Central memory CD8-positive, alpha-beta T cell (primary cell): ENCODE data around the gene PALLD.

ENCODE experiments used
- ATAC-seq: fragments of 150-1000 bp; cut with Tn5 transposase; replicated peaks from 2 replicates; pipeline ENCODE4 v1.10.0; 2022; ENCODE audit warnings: mild to moderate bottlenecking, moderate FRiP score, moderate number of reproducible peaks; ENCODE audit not compliant: poor library complexity, severe bottlenecking; ENCODE audit errors: extremely low read depth
- DNase-seq, 2 donors: peaks; one replicate each; pipeline ENCODE4 v3.0.0; 2021; ENCODE audit warnings: low spot score in 2 of 2
- H3K27ac Mint-ChIP-seq: one replicate; pipeline ENCODE4 v1.8.0; 2022; ENCODE audit warnings: low read depth, mild to moderate bottlenecking, moderate library complexity, mixed read lengths
- H3K27me3 Mint-ChIP-seq: one replicate; pipeline ENCODE4 v1.8.0; 2022; ENCODE audit warnings: mixed read lengths
- H3K36me3 Mint-ChIP-seq: one replicate; pipeline ENCODE4 v1.8.0; 2022; ENCODE audit warnings: mild to moderate bottlenecking, moderate library complexity, mixed read lengths; ENCODE audit not compliant: insufficient read depth
- H3K4me1 Mint-ChIP-seq: one replicate; pipeline ENCODE4 v1.8.0; 2022; ENCODE audit warnings: mixed read lengths
- H3K4me3 Mint-ChIP-seq: one replicate; pipeline ENCODE4 v1.8.0; 2022; ENCODE audit warnings: mild to moderate bottlenecking, moderate library complexity, mixed read lengths
- H3K9me3 Mint-ChIP-seq: one replicate; pipeline ENCODE4 v1.8.0; 2022; ENCODE audit warnings: mixed read lengths

PALLD gene

GRCh38 chr4:168615294-168616065, 118.6 kb downstream of the PALLD start:
- ATAC-seq (no peak), DNase-seq (no peak)
- Mint-ChIP-seq H3K4me3 (no peak overlapping the region), H3K36me3 (no peaks in the 10 kb centered on the region), H3K27ac (no peak overlapping the region), H3K9me3 (no peaks in the 10 kb centered on the region), H3K4me1 (no peaks in the 10 kb centered on the region), H3K27me3 (peaks cover 27% of the 10 kb centered on the region)

DNA sequence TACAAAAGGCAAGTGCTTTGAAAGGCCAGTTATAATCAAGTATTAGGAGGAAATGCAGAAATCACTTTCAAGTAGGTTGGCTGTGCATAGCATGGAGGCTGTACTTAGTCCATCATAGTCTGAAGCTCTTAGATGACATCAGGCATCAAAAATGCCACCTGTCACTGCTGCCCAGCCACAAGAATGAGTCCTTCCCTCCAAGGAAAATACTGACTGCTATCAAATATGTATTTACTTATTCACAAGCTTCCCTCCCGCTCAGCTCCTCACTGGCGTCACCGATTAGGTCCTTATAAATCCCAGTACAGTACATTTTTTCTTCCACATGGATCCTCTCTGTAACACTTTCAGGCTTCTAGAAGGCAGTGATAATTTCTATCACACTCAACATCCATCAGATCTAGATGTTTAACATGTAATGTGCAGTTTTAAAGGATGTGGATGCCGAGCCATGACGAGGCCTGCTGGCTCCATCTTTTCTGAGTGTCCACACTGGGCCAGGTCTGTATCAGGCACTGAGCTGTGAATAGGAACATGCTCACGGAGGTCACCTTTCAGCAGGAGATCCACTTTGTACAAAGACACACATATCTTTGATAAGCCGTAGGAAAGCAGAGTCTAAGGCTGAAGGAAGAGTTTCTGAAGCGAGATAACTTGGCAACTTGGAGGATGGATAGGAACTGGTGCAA, 121.9 kb downstream of the PALLD start:
- ATAC-seq (no peak), DNase-seq (no peak)
- Mint-ChIP-seq H3K27me3 (peaks cover 46% of the 10 kb centered on the region), H3K4me1 (no peaks in the 10 kb centered on the region), H3K4me3 (no peak overlapping the region), H3K36me3 (peaks cover 2% of the 10 kb centered on the region), H3K27ac (no peak overlapping the region), H3K9me3 (no peaks in the 10 kb centered on the region)

GRCh38 chr4:168619266-168619631, 122.4 kb downstream of the PALLD start:
- no peaks in the 10 kb centered on the region for H3K9me3 Mint-ChIP-seq
- ATAC-seq, result no peak

DNA sequence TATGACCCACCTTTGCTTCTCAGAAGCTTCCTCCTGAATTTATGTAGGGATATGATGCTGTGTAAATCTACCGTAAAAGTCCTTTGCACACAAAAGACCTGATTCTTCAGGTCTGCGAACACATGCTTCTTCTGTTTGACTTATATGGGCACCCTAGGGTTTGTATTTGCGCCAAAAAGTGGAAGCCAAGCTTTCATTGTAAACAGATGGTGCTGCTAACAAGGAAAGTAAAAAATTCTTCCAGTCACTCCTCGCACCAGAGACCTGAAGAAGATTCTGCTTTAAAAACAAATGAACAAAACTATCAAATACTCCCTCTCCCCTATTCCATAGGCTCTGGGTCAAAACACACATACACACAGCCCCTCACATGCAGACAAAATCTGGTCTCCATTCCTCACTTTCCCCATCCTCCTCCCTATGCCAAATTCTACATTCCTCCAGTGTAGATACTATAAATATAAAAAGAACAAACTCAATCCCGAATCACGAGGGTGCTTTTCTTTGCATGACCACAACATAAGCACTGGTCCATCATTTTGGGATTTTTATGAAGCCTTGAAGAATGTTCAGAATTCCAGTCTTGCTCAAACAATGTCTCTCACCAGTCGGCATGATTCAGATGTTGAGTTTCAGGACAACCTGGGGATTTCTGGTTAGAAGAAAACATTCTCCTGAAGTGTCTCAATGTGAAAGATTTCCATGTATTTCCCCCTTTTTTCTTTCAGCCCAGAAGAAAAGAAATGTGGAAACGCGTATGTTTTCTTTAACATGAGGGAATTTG, 125.1 kb downstream of the PALLD start:
- Mint-ChIP-seq H3K9me3 (no peaks in the 10 kb centered on the region), H3K27ac (no peak overlapping the region), H3K4me1 (no peaks in the 10 kb centered on the region), H3K4me3 (no peak overlapping the region), H3K36me3 (peaks cover 2% of the 10 kb centered on the region), H3K27me3 (peaks cover 57% of the 10 kb centered on the region)
- no peak for DNase-seq
- no peak for ATAC-seq

More at GRCh38 chr4:168619266-168619631, 122.4 kb downstream of the PALLD start:
- H3K4me3 Mint-ChIP-seq, result no peak overlapping the region
- DNase-seq, result no peak
- no peaks in the 10 kb centered on the region for H3K4me1 Mint-ChIP-seq
- no peak overlapping the region for H3K27ac Mint-ChIP-seq
- peaks cover 52% of the 10 kb centered on the region for H3K27me3 Mint-ChIP-seq
- peaks cover 2% of the 10 kb centered on the region for H3K36me3 Mint-ChIP-seq

DNA sequence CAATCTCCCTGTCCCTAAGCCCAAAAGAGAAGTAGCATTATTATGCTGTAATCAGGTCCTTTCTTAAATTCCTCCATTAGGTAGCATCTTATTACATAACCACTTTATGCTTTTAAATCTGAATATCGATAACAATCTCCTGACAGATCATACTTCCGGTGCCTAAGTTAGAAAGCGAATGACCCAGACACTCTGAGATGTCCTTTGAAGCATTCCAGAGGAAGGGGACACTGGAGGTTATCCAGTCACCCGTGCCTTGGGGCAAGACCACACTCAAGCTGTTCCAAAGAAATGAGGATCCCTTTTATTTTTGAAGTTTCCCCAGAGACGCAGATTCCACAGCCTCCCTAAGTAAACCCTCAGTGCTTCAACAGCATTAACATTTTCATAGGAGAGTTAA, 125.7 kb downstream of the PALLD start:
- Mint-ChIP-seq H3K36me3 (peaks cover 2% of the 10 kb centered on the region), H3K4me3 (no peak overlapping the region), H3K9me3 (no peaks in the 10 kb centered on the region), H3K27me3 (peaks cover 57% of the 10 kb centered on the region), H3K4me1 (no peaks in the 10 kb centered on the region), H3K27ac (no peak overlapping the region)
- no peak for ATAC-seq
- no peak for DNase-seq

DNA sequence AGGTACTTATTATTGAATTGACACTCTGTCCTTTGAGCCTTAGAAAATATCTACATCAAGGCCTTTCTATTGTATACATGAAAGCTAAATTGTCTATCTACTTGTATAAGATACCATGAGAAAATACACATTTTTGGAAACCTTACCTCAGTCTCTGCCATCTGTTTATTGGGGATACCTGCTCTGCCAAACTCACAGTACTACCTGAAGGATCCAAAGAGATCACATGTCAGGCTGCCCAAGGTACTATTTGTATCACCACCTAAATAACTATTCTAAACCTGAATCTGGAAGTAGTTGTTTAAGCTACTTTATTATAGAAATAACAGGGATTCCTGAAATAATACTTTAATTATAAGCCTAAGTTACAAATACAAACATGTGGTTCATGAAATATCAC, 126.2 kb downstream of the PALLD start:
- ATAC-seq, result no peak
- Mint-ChIP-seq H3K27ac (no peak overlapping the region), H3K9me3 (no peaks in the 10 kb centered on the region), H3K4me3 (no peak overlapping the region), H3K27me3 (peaks cover 59% of the 10 kb centered on the region), H3K4me1 (no peaks in the 10 kb centered on the region), H3K36me3 (peaks cover 2% of the 10 kb centered on the region)
- no peak for DNase-seq

GRCh38 chr4:168623484-168623883, 126.6 kb downstream of the PALLD start:
- peaks cover 61% of the 10 kb centered on the region for H3K27me3 Mint-ChIP-seq
- no peak overlapping the region for H3K27ac Mint-ChIP-seq
- ATAC-seq (no peak), DNase-seq (no peak)
- H3K36me3 Mint-ChIP-seq, result peaks cover 2% of the 10 kb centered on the region
- H3K4me3 Mint-ChIP-seq, result no peak overlapping the region
- H3K9me3 Mint-ChIP-seq, result no peaks in the 10 kb centered on the region
- H3K4me1 Mint-ChIP-seq, result no peaks in the 10 kb centered on the region

- Mint-ChIP-seq H3K9me3 (no peaks in the 10 kb centered on the region), H3K36me3 (peaks cover 2% of the 10 kb centered on the region), H3K27me3 (peaks cover 70% of the 10 kb centered on the region), H3K27ac (no peak overlapping the region), H3K4me3 (no peak overlapping the region), H3K4me1 (no peaks in the 10 kb centered on the region)
- ATAC-seq, result no peak
- DNase-seq, result no peak
These were observed 131.4 kb downstream of the PALLD start for GRCh38 chr4:168628251-168628650.

GRCh38 chr4:168629566-168629965, 132.7 kb downstream of the PALLD start:
- DNase-seq (no peak), ATAC-seq (no peak)
- H3K27ac Mint-ChIP-seq, result no peak overlapping the region
- H3K36me3 Mint-ChIP-seq, result peaks cover 2% of the 10 kb centered on the region
- H3K4me1 Mint-ChIP-seq, result no peaks in the 10 kb centered on the region
- no peaks in the 10 kb centered on the region for H3K9me3 Mint-ChIP-seq
- peaks cover 70% of the 10 kb centered on the region for H3K27me3 Mint-ChIP-seq
- no peak overlapping the region for H3K4me3 Mint-ChIP-seq

- Mint-ChIP-seq H3K9me3 (no peaks in the 10 kb centered on the region), H3K4me1 (no peaks in the 10 kb centered on the region), H3K27ac (no peak overlapping the region), H3K36me3 (peaks cover 2% of the 10 kb centered on the region), H3K4me3 (no peak overlapping the region), H3K27me3 (peaks cover 78% of the 10 kb centered on the region)
- ATAC-seq (no peak), DNase-seq (no peak)
These were observed 133.8 kb downstream of the PALLD start for GRCh38 chr4:168630445-168631187.

DNA sequence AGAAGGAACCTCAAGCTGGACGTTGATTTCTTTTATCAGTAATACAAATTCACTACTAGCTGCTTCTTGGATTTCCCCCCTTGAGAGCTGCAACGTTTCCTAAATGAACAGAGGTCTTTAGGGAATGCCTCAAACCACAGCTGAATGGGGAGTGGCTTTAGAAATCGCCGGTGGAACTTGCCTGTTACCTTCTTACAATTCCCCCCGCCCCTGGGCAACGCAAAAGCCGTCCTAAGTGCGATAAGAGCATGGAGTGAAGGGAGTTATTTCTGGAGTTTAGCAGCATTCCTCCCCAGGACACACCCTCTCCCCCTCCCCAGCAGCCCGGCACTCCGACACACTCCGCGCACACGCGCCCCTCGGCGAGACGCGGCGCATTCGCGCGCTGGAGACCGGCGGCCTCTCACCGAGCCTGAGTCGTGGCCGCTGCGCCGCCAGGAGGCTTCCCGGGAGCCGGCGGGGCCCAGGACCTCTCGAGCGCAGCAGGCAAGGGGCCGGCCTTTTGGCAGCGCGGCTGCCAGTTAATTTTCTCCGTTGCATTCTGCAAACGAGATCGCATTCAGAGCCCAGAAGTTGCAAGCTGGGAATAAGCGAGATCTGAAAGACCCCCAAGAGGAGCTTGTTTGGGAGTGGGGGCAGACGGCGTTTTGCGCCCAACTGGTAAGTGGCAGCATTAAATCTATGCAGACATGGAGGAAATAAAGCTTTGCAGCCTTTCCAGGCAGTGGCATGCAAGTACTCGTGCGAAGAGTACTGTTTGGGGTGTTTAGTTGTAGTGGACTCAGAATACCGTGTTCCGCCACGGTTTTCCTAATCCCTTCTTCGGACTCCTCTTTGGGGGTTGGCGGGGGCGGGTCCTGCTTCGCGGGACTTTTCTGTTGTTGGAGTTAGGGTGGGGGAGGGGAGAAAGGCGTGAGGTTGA, 134.7 kb downstream of the PALLD start:
- H3K27ac Mint-ChIP-seq, result no peak overlapping the region
- H3K27me3 Mint-ChIP-seq, result peaks cover 87% of the 10 kb centered on the region
- no peaks in the 10 kb centered on the region for H3K4me1 Mint-ChIP-seq
- peaks cover 2% of the 10 kb centered on the region for H3K36me3 Mint-ChIP-seq
- DNase-seq (no peak), ATAC-seq (no peak)
- peak overlapping the region; percentile 11 for H3K4me3 Mint-ChIP-seq
- H3K9me3 Mint-ChIP-seq, result no peaks in the 10 kb centered on the region
